GM21576 (cell line): ENCODE results near the gene CD151.
A peak's percentile ranks its signal among the peaks of the same experiment; 100 is the strongest.

Source experiments
- ATAC-seq: cut with Tn5 transposase; IDR thresholded peaks from one replicate; pipeline ENCODE4 v1.9.1; 2021; ENCODE audit warnings: mild to moderate bottlenecking, moderate library complexity; ENCODE audit not compliant: unreplicated experiment

Gene CD151

GRCh38 chr11:796565-797295 lies 36.0 kb upstream of the CD151 start:
- ATAC-seq: no peak

- peak; percentile 50 for ATAC-seq
Observed at GRCh38 chr11:797296-798092, 35.3 kb upstream of the CD151 start.

GRCh38 chr11:798093-798713 lies 34.5 kb upstream of the CD151 start, which contains the start of gene SLC25A22:
SLC25A22 (minus strand) TSS chr11:798281; CDS start chr11:795006, 3,275 bp downstream.
- ATAC-seq: peak; percentile 50

- ATAC-seq: no peak
Observed at GRCh38 chr11:799641-800316, 33.0 kb upstream of the CD151 start.

GRCh38 chr11:800473-800872 lies 32.3 kb upstream of the CD151 start:
- ATAC-seq: no peak

- ATAC-seq: no peak
Observed at GRCh38 chr11:801097-801780, 31.5 kb upstream of the CD151 start.

- no peak for ATAC-seq
Observed at GRCh38 chr11:802018-802617, 30.6 kb upstream of the CD151 start.

GRCh38 chr11:802693-803466 lies 29.9 kb upstream of the CD151 start:
- ATAC-seq: no peak

GRCh38 chr11:803467-803742 lies 29.3 kb upstream of the CD151 start:
- ATAC-seq: no peak

- no peak for ATAC-seq
Observed at GRCh38 chr11:803770-804598, 28.8 kb upstream of the CD151 start.

- ATAC-seq: no peak
Observed at GRCh38 chr11:804599-804964, 28.2 kb upstream of the CD151 start.

- no peak for ATAC-seq
Observed at GRCh38 chr11:808427-809286, 24.1 kb upstream of the CD151 start.

- peak; percentile 70 for ATAC-seq
Observed at GRCh38 chr11:809287-810039, 23.3 kb upstream of the CD151 start, which contains the start of gene RPLP2. RPLP2 (plus strand) TSS chr11:809967; CDS start chr11:810235, 268 bp downstream.

- no peak for ATAC-seq
Observed at GRCh38 chr11:810040-810567, 22.6 kb upstream of the CD151 start.

GRCh38 chr11:811446-812245 lies 21.1 kb upstream of the CD151 start:
- ATAC-seq: no peak

- ATAC-seq: no peak
Observed at GRCh38 chr11:812390-812789, 20.4 kb upstream of the CD151 start.
